Measurements from ENCODE around the gene IL17RE. TPM values are rescaled to one million over a fixed set of nuclear protein-coding genes. Genes with fewer than 3 reads are reported as not detected.

Gene IL17RE
- total RNA-seq, 2 donors from 2014 or later = 1.2 to 1.6 TPM

DNA sequence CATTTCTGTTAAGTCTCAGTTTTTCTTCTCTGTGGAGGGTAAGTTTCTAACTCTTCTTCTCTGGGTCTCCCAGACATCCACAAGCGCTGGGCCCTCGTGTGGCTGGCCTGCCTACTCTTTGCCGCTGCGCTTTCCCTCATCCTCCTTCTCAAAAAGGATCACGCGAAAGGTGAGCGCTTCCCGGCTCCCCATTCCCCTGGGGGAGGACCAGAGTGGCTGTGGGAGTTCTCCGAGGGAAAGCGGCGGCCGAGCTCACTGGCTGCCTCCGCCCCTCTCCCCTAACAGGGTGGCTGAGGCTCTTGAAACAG lies 29.8 kb downstream of the IL17RE start:
- H3K4me3 ChIP-seq (ENCODE audit: low read length) = peak overlapping the region; percentile 93
- Mint-ChIP-seq H3K27me3 (ENCODE audit: insufficient read depth) (peaks cover 2% of the 10 kb centered on the region), H3K9me3 (peaks cover 6% of the 10 kb centered on the region), H3K4me3 (peak overlapping the region; percentile 76), H3K4me1 (peaks cover 13% of the 10 kb centered on the region), H3K36me3 (ENCODE audit: low read depth) (peaks cover 25% of the 10 kb centered on the region), H3K27ac (no peak overlapping the region)
- no peaks in the 10 kb centered on the region for H3K9me3 ChIP-seq (ENCODE audit: control insufficient read depth, low read length)
- TF ChIP-seq, protein P1, sequence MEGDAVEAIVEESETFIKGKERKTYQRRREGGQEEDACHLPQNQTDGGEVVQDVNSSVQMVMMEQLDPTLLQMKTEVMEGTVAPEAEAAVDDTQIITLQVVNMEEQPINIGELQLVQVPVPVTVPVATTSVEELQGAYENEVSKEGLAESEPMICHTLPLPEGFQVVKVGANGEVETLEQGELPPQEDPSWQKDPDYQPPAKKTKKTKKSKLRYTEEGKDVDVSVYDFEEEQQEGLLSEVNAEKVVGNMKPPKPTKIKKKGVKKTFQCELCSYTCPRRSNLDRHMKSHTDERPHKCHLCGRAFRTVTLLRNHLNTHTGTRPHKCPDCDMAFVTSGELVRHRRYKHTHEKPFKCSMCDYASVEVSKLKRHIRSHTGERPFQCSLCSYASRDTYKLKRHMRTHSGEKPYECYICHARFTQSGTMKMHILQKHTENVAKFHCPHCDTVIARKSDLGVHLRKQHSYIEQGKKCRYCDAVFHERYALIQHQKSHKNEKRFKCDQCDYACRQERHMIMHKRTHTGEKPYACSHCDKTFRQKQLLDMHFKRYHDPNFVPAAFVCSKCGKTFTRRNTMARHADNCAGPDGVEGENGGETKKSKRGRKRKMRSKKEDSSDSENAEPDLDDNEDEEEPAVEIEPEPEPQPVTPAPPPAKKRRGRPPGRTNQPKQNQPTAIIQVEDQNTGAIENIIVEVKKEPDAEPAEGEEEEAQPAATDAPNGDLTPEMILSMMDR (conservative IDR thresholded peaks at IDR 0.05) = no peak
- H3K4me1 ChIP-seq (ENCODE audit: control insufficient read depth, insufficient read depth, low read length) = no peaks in the 10 kb centered on the region
- no peak overlapping the region for H3K27ac ChIP-seq (ENCODE audit: low read depth, low read length)
- no peak for DNase-seq
- H3K9ac ChIP-seq (ENCODE audit: extremely low read depth, low read length, poor library complexity, severe bottlenecking) = no peak overlapping the region
- 19% methylated on average over 13 of the region's 13 CpGs; no CpG with 5 or more reads in 1 of the 2 experiments for WGBS, 2 experiments (ENCODE audit: insufficient coverage in 1 of 2, insufficient read length in 1 of 2)
- H3K36me3 ChIP-seq (ENCODE audit: control insufficient read depth, insufficient read depth, low read length) = peaks cover 22% of the 10 kb centered on the region
- H3K27me3 ChIP-seq (ENCODE audit: control insufficient read depth, insufficient read depth, low read length, poor library complexity, severe bottlenecking) = no peaks in the 10 kb centered on the region

DNA sequence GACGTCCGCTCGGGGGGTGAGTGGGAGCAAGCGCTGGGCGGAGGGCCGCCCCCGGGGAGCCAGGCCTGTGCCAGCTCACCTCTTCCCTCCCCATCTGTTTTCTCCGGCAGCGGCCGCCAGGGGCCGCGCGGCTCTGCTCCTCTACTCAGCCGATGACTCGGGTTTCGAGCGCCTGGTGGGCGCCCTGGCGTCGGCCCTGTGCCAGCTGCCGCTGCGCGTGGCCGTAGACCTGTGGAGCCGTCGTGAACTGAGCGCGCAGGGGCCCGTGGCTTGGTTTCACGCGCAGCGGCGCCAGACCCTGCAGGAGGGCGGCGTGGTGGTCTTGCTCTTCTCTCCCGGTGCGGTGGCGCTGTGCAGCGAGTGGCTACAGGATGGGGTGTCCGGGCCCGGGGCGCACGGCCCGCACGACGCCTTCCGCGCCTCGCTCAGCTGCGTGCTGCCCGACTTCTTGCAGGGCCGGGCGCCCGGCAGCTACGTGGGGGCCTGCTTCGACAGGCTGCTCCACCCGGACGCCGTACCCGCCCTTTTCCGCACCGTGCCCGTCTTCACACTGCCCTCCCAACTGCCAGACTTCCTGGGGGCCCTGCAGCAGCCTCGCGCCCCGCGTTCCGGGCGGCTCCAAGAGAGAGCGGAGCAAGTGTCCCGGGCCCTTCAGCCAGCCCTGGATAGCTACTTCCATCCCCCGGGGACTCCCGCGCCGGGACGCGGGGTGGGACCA lies 30.4 kb downstream of the IL17RE start:
- Mint-ChIP-seq H3K36me3 (ENCODE audit: low read depth) (peaks cover 27% of the 10 kb centered on the region), H3K4me3 (peak overlapping the region; percentile 76), H3K4me1 (peaks cover 13% of the 10 kb centered on the region), H3K27ac (peak overlapping the region; percentile 92), H3K9me3 (peaks cover 6% of the 10 kb centered on the region), H3K27me3 (ENCODE audit: insufficient read depth) (peaks cover 2% of the 10 kb centered on the region)
- Histone ChIP-seq H3K27ac (ENCODE audit: low read depth, low read length) (peak overlapping the region; percentile 88), H3K4me1 (ENCODE audit: control insufficient read depth, insufficient read depth, low read length) (no peaks in the 10 kb centered on the region), H3K9me3 (ENCODE audit: control insufficient read depth, low read length) (no peaks in the 10 kb centered on the region), H3K9ac (ENCODE audit: extremely low read depth, low read length, poor library complexity, severe bottlenecking) (peak overlapping the region; percentile 85), H3K36me3 (ENCODE audit: control insufficient read depth, insufficient read depth, low read length) (peaks cover 27% of the 10 kb centered on the region), H3K4me3 (ENCODE audit: low read length) (peak overlapping the region; percentile 93), H3K27me3 (ENCODE audit: control insufficient read depth, insufficient read depth, low read length, poor library complexity, severe bottlenecking) (no peaks in the 10 kb centered on the region)
- TF ChIP-seq, protein P1 (conservative IDR thresholded peaks at IDR 0.05) = peak; percentile 85
- 0 to 1% methylated on average over 57 to 77 of the region's 77 CpGs for WGBS, 2 experiments (ENCODE audit: insufficient coverage in 1 of 2, insufficient read length in 1 of 2)
- peak; percentile 95 for DNase-seq

GRCh38 chr3:9933561-9934234 lies 31.1 kb downstream of the IL17RE start, which contains the start of gene CRELD1:
Gene CRELD1 (plus strand): TSS chr3:9933834. CDS start chr3:9934439, 605 bp downstream.
- H3K27ac ChIP-seq (ENCODE audit: low read depth, low read length) = peak within 1 kb of the TSS; percentile 88
- DNase-seq = peak; percentile 98
- Mint-ChIP-seq H3K27ac (peak within 1 kb of the TSS; percentile 92), H3K9me3 (peaks cover 6% of the 10 kb centered on the region), H3K4me1 (peaks cover 13% of the 10 kb centered on the region), H3K36me3 (ENCODE audit: low read depth) (peaks cover 31% of the 10 kb centered on the region), H3K4me3 (peak within 1 kb of the TSS; percentile 76), H3K27me3 (ENCODE audit: insufficient read depth) (peaks cover 2% of the 10 kb centered on the region)
- no peaks in the 10 kb centered on the region for H3K4me1 ChIP-seq (ENCODE audit: control insufficient read depth, insufficient read depth, low read length)
- peak within 1 kb of the TSS; percentile 93 for H3K4me3 ChIP-seq (ENCODE audit: low read length)
- 1 to 2% methylated on average over 35 to 50 of the region's 50 CpGs for WGBS, 2 experiments (ENCODE audit: insufficient coverage in 1 of 2, insufficient read length in 1 of 2)
- peak within 1 kb of the TSS; percentile 85 for H3K9ac ChIP-seq (ENCODE audit: extremely low read depth, low read length, poor library complexity, severe bottlenecking)
- no peaks in the 10 kb centered on the region for H3K27me3 ChIP-seq (ENCODE audit: control insufficient read depth, insufficient read depth, low read length, poor library complexity, severe bottlenecking)
- no peaks in the 10 kb centered on the region for H3K9me3 ChIP-seq (ENCODE audit: control insufficient read depth, low read length)
- TF ChIP-seq, protein P1 (conservative IDR thresholded peaks at IDR 0.05) = no peak
- peaks cover 31% of the 10 kb centered on the region for H3K36me3 ChIP-seq (ENCODE audit: control insufficient read depth, insufficient read depth, low read length)
